ENCODE data around the gene USP49. TPM values are rescaled to one million over a fixed set of nuclear protein-coding genes. Genes with fewer than 3 reads are reported as not detected.

Gene USP49
- total RNA-seq, 1 donor from 2014 or later = 2.4 TPM

Other genes with a start within 250 kb of the USP49 start
- gene TFEB, start 159.8 kb downstream of the USP49 start, total RNA-seq = 3.8 and 5.1 TPM in 2 replicates
- not detected in 2 replicates for gene PGC, start 148.0 kb downstream of the USP49 start, total RNA-seq
- 2.1 and 4.0 TPM in 2 replicates for gene FRS3, start 115.5 kb downstream of the USP49 start, total RNA-seq
- gene PRICKLE4, start 114.6 kb downstream of the USP49 start, total RNA-seq = not detected in 2 replicates
- 125 and 143 TPM in 2 replicates for gene TOMM6, start 107.7 kb downstream of the USP49 start, total RNA-seq
- 21.5 and 25.0 TPM in 2 replicates for gene MED20, start 25.8 kb upstream of the USP49 start, total RNA-seq
- 16.9 and 22.9 TPM in 2 replicates for gene BYSL, start 26.1 kb upstream of the USP49 start, total RNA-seq
- 23.9 and 29.2 TPM in 2 replicates for gene CCND3, start 46.4 kb upstream of the USP49 start, total RNA-seq
- gene TAF8, start 155.1 kb upstream of the USP49 start, total RNA-seq = 12.6 and 13.5 TPM in 2 replicates
- 18.9 and 24.2 TPM in 2 replicates for gene C6orf132, start 247.2 kb upstream of the USP49 start, total RNA-seq

Measured in kidney epithelial cell (primary cell).